SU-DHL-6 (cell line): ENCODE measurements around the gene CCNY.

ENCODE experiments used
- H2AFZ ChIP-seq: fragments of 200-600 bp; sonication (generic); 2 replicates; pipeline ENCODE4 v1.6.1; 2014; ENCODE audit warnings: low read depth, mild to moderate bottlenecking, moderate library complexity, mixed read lengths, antibody characterized with exemption, low read length; ENCODE audit not compliant: severe bottlenecking
- H3F3A ChIP-seq: fragments of 200-600 bp; shearing (Covaris generic); 2 replicates; pipeline ENCODE4 v1.6.0; 2016; ENCODE audit warnings: antibody characterized with exemption, mild to moderate bottlenecking; ENCODE audit not compliant: insufficient read depth
- H3K27ac ChIP-seq: fragments of 200-600 bp; sonication (generic); 2 replicates; pipeline ENCODE4 v1.5.1; 2016; ENCODE audit warnings: low read depth, mild to moderate bottlenecking, low read length, moderate library complexity, mixed read lengths
- H3K27me3 ChIP-seq: fragments of 200-600 bp; sonication (generic), shearing (Covaris generic); 2 replicates; pipeline ENCODE4 v1.6.0; 2014; ENCODE audit warnings: mild to moderate bottlenecking, low read length
- H3K36me3 ChIP-seq: fragments of 200-600 bp; sonication (generic); 2 replicates; pipeline ENCODE4 v1.6.1; 2014; ENCODE audit warnings: mild to moderate bottlenecking, low read length, mixed read lengths
- H3K4me2 ChIP-seq: fragments of 300-600, 200-600 bp; shearing (Covaris generic), sonication (generic); 2 replicates; pipeline ENCODE4 v1.6.0; 2014; ENCODE audit warnings: low read length, low read depth, mild to moderate bottlenecking; ENCODE audit not compliant: poor library complexity, severe bottlenecking
- H3K4me3 ChIP-seq: fragments of 200-600 bp; sonication (generic); 2 replicates; pipeline ENCODE4 v1.5.1; 2014; ENCODE audit warnings: antibody characterized with exemption, low read length, mild to moderate bottlenecking, mixed read lengths; ENCODE audit not compliant: insufficient read depth, poor library complexity, severe bottlenecking
- H3K79me2 ChIP-seq: fragments of 200-600 bp; sonication (generic); 2 replicates; pipeline ENCODE4 v1.6.1; 2014; ENCODE audit warnings: mild to moderate bottlenecking, low read length, moderate library complexity; ENCODE audit not compliant: insufficient read depth
- H3K9ac ChIP-seq: fragments of 200-600 bp; sonication (generic); 2 replicates; pipeline ENCODE4 v1.7.0; 2014; ENCODE audit warnings: mild to moderate bottlenecking, low read length
- H3K9me2 ChIP-seq: fragments of 200-600 bp; sonication (generic); replicated peaks from 2 replicates; pipeline ENCODE4 v1.6.1; 2014; ENCODE audit warnings: low read length; ENCODE audit not compliant: insufficient read depth
- H3K9me3 ChIP-seq: fragments of 200-600 bp; sonication (generic); 2 replicates; pipeline ENCODE4 v1.6.1; 2014; ENCODE audit warnings: low read length, mixed read lengths; ENCODE audit not compliant: insufficient read depth
- H4K20me1 ChIP-seq: fragments of 200-600 bp; sonication (generic); 2 replicates; pipeline ENCODE4 v1.6.1; 2014; ENCODE audit warnings: low read depth, mild to moderate bottlenecking, antibody characterized with exemption, low read length, moderate library complexity, mixed read lengths
- CTCF ChIP-seq: fragments of 200-600 bp; sonication (generic); IDR thresholded peaks from one replicate; pipeline ENCODE4 v1.5.1; 2017; ENCODE audit warnings: antibody characterized with exemption, mild to moderate bottlenecking, low read length, moderate library complexity; ENCODE audit not compliant: insufficient read depth, poor library complexity, severe bottlenecking
- EZH2phosphoT487 ChIP-seq: fragments of 200-600 bp; sonication (generic), shearing (Covaris generic); conservative IDR thresholded peaks from 2 replicates; pipeline ENCODE4 v1.6.1; 2018; ENCODE audit warnings: mild to moderate bottlenecking, antibody characterized with exemption, low read length, moderate library complexity, mixed read lengths

CCNY gene

GRCh38 chr10:35456153-35456720 lies 119.9 kb downstream of the CCNY start:
- Histone ChIP-seq H4K20me1 (peaks cover 8% of the 10 kb centered on the region), H3K9me2 (no peaks in the 10 kb centered on the region), H3K79me2 (no peaks in the 10 kb centered on the region; the same call in 1 of the 2 replicates), H3K9ac (no peak overlapping the region), H2AFZ (no peak overlapping the region), H3F3A (no peaks in the 10 kb centered on the region), H3K27ac (no peak overlapping the region), H3K4me2 (no peak overlapping the region), H3K27me3 (no peaks in the 10 kb centered on the region), H3K9me3 (no peaks in the 10 kb centered on the region), H3K36me3 (no peaks in the 10 kb centered on the region), H3K4me3 (no peak overlapping the region)
- TF ChIP-seq EZH2phosphoT487 (no peak), CTCF (no peak)

- Histone ChIP-seq H3K4me2 (no peak overlapping the region), H3K9me3 (no peaks in the 10 kb centered on the region), H3K27me3 (no peaks in the 10 kb centered on the region), H3K79me2 (no peaks in the 10 kb centered on the region; the same call in 1 of the 2 replicates), H2AFZ (no peak overlapping the region), H3F3A (no peaks in the 10 kb centered on the region), H3K27ac (no peak overlapping the region), H4K20me1 (peaks cover 8% of the 10 kb centered on the region), H3K36me3 (no peaks in the 10 kb centered on the region), H3K9ac (no peak overlapping the region), H3K4me3 (no peak overlapping the region), H3K9me2 (no peaks in the 10 kb centered on the region)
- TF ChIP-seq EZH2phosphoT487, result no peak
- TF ChIP-seq CTCF, result no peak
Observed at GRCh38 chr10:35456784-35457183, 120.5 kb downstream of the CCNY start.

GRCh38 chr10:35458500-35459448 lies 122.5 kb downstream of the CCNY start:
- H3K9ac ChIP-seq, result no peak overlapping the region
- no peaks in the 10 kb centered on the region for H3K36me3 ChIP-seq
- TF ChIP-seq EZH2phosphoT487 (no peak), CTCF (no peak)
- H3K27me3 ChIP-seq, result no peaks in the 10 kb centered on the region
- no peak overlapping the region for H3K4me2 ChIP-seq
- no peaks in the 10 kb centered on the region for H3F3A ChIP-seq
- H4K20me1 ChIP-seq, result peaks cover 20% of the 10 kb centered on the region; the same call in 1 of the 2 replicates
- no peak overlapping the region for H3K4me3 ChIP-seq
- no peaks in the 10 kb centered on the region for H3K9me2 ChIP-seq
- no peaks in the 10 kb centered on the region for H3K9me3 ChIP-seq
- no peaks in the 10 kb centered on the region; the same call in 1 of the 2 replicates for H3K79me2 ChIP-seq
- no peak overlapping the region for H2AFZ ChIP-seq
- H3K27ac ChIP-seq, result no peak overlapping the region
